ENCODE results near the gene SRSF1. TPM values are rescaled to one million over a fixed set of nuclear protein-coding genes. Genes with fewer than 3 reads are reported as not detected.
A peak's percentile ranks its signal among the peaks of the same experiment; 100 is the strongest.
"Not testable (repeated sequence)": the region's sequence is repeated elsewhere in the genome, so short reads cannot be mapped to it uniquely, and the experiment has no call there.

Gene SRSF1, protein sequence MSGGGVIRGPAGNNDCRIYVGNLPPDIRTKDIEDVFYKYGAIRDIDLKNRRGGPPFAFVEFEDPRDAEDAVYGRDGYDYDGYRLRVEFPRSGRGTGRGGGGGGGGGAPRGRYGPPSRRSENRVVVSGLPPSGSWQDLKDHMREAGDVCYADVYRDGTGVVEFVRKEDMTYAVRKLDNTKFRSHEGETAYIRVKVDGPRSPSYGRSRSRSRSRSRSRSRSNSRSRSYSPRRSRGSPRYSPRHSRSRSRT
- polyA plus RNA-seq (2012; ENCODE audit: insufficient read depth, insufficient read length) = 479 TPM

DNA sequence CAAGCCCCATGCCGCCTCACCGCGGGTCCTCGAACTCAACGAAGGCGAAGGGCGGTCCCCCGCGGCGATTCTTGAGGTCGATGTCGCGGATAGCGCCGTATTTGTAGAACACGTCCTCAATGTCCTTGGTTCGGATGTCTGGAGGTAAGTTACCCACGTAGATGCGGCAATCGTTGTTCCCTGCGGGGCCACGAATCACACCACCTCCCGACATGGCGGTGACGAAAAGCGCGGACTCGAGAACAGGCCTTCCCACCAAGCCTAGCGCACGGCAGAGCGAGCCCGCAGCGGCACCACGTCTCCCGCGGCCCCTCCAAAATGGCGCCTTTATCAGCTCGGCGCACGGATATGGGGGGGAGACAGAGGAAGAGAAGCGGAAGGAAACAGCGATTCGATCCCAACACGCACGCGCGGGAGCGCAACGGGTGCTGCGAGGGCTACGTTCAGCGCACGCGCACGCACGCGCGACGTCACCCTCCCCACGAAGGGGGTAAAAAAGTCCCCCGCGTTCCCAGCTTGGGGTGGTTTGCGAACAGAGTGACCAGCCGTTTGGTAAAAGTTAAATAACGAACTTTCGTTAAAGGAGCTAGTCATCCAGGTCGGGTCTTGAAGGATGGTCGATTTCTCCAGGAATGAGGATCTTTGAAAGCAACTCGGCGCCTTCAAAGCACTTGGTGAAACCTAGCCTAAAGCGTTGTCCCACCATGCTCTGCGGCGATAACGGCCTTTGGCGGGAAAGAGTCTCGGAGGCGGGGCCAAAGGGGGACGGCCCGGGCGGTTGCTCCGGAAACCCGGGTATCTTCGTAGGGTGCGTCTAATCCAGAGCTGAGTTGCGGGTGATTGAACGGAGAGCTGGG lies at the start of gene SRSF1:
SRSF1 (minus strand) TSS at position 323 of the 857 bp plus-strand sequence; CDS start at position 214, 109 bp downstream.
- DNase-seq (ENCODE audit: low read depth, low spot score) = peak; percentile 99
- peak within 1 kb of the TSS; percentile 98 for H3K4me3 ChIP-seq (ENCODE audit: low read length)

DNA sequence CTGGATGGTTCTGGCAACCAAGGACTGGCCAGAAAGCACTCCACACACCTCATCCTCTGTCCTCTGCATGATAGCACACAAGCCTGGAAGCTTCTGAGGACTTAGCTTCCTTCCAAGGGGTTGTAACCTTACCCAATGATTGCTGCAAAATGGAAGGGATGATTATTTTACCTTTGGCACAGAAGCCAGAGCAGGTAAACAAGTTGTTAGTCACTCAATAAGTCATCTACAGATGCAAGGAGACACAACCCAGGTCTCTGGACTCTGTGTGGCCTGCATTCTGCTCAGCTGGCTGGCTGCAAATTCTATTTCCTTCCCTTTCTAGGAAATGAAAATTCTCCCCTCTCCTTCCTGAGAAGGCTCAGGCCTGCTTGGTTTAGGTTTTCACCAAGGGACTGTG lies 49.4 kb upstream of the SRSF1 start:
- no peak for DNase-seq (ENCODE audit: low read depth, low spot score)

DNA sequence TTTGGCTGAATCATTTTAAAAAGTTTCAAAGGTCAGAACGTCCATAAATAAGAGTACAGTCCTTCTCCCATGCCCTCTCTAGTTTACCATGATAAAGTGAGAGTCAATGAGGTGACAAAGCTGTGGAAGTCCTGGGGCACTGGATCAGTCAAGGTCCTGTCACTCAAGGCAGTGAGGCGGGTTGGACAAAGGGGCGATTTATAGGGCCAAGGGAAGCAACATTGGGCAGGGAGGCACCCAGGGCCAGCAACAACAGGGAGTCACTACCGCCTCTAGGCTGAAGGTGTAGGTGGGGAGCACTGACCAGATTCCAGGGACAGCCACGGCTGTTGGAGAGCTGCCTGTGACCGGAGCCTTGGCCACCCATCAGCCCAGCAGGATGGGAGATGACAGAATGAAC lies 47.6 kb upstream of the SRSF1 start:
- H3K4me3 ChIP-seq (ENCODE audit: low read length) = no peak overlapping the region
- no peak for DNase-seq (ENCODE audit: low read depth, low spot score)

More for the DNA sequence above, 49.4 kb upstream of the SRSF1 start:
- no peak overlapping the region for H3K4me3 ChIP-seq (ENCODE audit: low read length)

DNA sequence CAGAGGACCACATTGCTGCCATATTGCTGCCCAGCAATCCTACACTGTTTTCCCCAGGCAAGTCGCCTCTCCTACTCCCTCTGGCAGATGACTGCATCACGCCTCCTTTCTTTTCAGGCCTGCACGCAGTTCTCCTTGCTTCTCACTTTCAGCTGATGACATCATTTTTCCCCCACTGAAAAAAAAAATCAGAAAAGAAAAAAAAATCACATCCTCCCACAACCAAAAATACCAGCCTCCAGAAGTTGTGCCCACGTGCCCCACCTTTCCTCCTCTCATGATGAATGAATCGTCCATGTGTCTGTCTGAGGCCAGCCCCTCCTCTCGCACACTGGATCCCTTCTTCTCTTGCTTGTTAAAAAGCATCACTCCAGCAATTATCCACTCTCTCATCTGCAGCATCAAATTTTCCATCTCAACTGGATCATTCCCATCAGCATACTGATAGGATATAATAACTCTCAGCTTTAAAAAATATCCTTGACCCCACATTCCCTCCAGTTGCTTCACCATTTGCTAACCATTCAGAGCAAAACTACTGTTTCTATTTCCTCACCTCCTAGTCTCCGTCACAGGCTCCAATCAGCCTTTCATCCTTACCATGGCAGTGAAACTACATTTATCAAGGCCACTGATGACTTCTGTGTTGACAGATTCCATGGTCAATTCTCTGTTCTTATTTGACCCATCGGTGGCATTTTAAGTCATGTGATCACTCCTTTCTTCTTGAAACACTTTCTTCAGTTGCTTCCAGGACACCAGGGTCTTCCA lies 46.1 kb upstream of the SRSF1 start:
- no peak overlapping the region for H3K4me3 ChIP-seq (ENCODE audit: low read length)
- peak; percentile 5 for DNase-seq (ENCODE audit: low read depth, low spot score)

DNA sequence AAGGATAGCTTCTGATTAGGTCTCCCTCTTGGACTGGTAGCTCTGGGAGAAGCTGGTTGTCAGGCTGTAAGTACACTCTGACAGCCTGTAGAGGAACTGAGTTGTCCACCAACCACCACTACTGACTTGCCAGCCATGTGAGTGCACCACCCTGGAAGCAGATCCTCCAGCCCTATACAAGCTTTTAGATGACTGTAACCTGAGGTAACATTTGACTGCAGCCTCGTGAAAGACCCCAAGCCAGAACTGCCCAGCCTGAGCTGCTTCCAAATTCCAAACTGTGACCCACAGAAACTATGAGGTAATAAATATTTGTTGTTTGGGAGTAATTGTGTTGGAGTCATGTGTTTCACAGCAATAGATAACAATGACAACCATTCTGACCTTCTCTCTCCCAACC lies 45.4 kb upstream of the SRSF1 start:
- no peak for DNase-seq (ENCODE audit: low read depth, low spot score)

DNA sequence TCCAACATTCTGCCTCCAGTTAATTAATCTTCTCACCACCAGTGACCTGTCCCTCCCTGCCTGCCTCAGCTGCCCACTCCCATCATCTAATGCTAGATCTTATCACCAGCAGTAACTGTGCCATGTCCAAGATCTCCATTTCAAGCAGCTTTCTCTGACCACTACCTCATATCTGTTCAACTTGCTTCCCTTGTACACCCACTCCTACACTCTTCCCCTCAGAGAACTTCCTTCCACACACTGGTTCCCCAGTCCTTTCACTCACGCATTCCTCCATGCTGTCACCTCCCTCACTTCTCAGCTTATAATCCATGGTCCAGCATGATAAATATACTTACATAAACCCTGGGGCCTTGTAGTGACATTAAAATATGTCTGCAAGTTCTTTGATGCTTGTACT lies 44.4 kb upstream of the SRSF1 start:
- no peak overlapping the region for H3K4me3 ChIP-seq (ENCODE audit: low read length)

More for the DNA sequence above, 45.4 kb upstream of the SRSF1 start:
- no peak overlapping the region for H3K4me3 ChIP-seq (ENCODE audit: low read length)

DNA sequence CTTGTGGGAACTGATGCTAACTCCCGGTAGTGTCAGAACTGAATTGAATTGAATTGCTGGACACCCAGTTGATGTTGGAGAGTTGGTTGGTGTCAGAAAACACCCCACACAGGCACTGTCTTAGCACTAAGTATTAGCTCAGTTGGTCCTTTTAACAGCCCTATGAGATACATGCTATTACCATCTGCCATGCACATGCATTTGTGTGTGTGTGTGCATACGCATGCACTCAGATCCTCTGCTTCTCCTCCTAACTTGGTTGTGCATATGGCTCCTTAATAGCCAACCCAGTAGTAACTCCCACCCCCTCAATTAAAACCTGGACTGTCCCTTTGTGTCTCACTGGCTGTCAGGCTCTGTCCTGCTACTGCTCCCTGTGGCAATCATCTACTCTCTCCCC lies 43.9 kb upstream of the SRSF1 start:
- no peak for DNase-seq (ENCODE audit: low read depth, low spot score)
- no peak overlapping the region for H3K4me3 ChIP-seq (ENCODE audit: low read length)

More for the DNA sequence above, 44.4 kb upstream of the SRSF1 start:
- no peak for DNase-seq (ENCODE audit: low read depth, low spot score)

DNA sequence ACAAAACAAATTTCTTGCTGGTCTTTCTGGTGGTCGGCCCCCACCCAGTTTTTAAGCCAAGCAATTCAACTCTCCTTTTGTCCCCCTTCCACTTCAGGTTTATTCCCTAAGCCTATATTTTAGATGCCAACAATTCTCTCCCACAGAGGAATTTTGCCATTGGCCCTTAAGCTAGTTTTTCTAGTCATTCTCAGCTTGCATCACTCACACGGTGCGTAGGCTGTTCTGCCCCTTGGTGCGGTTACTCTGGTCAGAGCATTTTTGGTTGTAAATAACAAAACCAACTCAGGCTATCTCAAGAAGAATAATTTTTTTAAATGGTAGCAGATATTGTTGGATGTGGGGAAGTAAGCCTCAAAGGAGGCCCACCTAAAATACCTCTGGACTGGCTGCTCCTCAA lies 42.5 kb upstream of the SRSF1 start:
- no peak for DNase-seq (ENCODE audit: low read depth, low spot score)
- no peak overlapping the region for H3K4me3 ChIP-seq (ENCODE audit: low read length)

DNA sequence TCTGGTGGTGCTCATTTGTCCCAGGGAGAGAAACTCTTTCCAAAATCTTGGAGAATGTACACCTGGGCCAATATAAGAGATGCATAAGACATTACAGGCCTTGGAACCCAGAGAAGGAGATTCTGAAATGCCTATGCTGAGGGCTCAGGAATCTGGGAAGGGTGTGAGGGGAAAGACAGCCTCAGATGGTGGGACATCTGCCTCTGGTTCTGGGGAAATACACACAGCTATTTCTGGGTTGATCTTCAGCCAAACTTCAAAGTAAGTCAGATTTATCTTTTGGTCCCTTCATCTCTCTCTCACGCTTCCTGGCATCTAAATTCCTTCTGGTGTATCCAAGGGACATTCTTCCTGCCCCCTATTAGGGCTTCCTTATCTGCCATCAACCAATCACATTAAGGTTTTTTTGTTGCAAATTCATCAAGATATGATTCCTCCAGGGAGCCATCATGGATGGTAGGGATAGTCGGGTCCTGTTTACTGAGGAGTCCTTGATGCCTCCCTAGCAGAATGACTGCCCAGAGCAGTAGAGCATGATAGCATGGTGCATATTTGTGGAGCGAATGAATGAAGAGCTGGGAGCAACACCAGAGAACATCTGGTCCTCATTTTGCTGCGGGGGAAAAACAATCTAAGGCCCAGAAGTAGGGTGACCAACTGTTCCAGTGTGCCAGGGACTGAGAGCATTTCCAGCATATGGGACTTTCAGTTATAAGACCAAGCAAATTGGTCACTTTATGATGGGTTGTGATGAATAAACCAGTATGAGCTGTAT lies 40.5 kb upstream of the SRSF1 start:
- DNase-seq (ENCODE audit: low read depth, low spot score) = no peak
- no peak overlapping the region for H3K4me3 ChIP-seq (ENCODE audit: low read length)

DNA sequence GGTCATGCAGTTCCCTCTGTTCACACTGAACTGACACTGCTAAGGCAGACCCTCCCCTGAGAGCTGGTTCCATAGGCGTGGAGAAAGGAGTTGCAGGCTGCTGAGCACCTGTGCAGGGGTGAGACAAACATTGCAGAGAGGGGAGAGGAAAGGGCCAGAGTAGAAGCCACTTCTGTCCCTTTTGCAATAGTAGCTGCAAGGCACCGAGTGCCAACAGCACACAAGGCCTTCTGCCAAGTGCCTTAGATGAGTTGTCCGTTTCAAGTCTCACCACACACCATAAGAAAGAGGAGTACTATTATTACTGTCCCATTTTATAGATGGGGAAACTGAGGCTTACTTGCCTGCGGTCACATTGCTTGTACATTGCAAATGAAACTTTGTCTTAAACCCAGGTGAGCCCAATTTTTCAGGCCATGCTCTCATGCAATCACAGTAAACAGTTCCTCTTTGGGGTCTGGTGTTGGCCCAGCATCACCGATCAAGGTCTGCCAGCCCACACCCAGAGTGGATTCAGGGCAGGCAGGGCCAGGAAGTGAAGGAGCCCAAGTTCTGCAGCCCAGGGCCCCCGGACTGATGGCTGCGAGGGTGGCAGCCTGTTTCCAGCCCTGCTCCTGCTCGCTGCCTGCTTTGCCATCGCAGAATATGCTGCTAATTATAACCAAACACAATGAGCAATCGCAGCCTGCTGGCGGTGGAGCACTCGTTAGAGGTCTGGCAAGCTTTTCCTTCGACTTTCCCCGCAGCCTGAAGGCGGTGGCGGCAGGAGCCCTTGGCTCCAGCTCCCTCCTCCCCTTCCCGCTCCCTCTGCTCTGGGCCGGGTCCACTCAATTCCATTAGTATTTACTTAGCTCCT lies 39.4 kb upstream of the SRSF1 start:
- no peak overlapping the region for H3K4me3 ChIP-seq (ENCODE audit: low read length)
- no peak for DNase-seq (ENCODE audit: low read depth, low spot score)

DNA sequence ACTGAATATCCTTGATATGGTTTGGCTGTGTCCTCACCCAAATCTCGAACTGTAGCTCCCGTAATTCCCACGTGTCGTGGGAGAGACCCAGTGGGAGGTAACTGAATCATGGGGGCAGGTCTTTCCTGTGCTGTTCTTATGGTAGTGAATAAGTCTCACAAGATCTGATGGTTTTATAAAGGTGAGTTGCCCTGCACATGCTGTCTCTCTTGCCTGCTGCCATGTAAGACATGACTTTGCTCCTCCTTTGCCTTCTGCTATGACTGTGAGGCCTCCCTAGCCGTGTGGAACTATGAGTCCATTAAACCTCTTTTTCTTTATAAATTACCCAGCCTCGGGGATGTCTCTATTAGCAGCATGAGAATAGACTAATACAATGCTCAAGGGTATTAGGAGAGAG lies 37.2 kb upstream of the SRSF1 start:
- DNase-seq (ENCODE audit: low read depth, low spot score); H3K4me3 ChIP-seq (ENCODE audit: low read length): not testable (repeated sequence)

DNA sequence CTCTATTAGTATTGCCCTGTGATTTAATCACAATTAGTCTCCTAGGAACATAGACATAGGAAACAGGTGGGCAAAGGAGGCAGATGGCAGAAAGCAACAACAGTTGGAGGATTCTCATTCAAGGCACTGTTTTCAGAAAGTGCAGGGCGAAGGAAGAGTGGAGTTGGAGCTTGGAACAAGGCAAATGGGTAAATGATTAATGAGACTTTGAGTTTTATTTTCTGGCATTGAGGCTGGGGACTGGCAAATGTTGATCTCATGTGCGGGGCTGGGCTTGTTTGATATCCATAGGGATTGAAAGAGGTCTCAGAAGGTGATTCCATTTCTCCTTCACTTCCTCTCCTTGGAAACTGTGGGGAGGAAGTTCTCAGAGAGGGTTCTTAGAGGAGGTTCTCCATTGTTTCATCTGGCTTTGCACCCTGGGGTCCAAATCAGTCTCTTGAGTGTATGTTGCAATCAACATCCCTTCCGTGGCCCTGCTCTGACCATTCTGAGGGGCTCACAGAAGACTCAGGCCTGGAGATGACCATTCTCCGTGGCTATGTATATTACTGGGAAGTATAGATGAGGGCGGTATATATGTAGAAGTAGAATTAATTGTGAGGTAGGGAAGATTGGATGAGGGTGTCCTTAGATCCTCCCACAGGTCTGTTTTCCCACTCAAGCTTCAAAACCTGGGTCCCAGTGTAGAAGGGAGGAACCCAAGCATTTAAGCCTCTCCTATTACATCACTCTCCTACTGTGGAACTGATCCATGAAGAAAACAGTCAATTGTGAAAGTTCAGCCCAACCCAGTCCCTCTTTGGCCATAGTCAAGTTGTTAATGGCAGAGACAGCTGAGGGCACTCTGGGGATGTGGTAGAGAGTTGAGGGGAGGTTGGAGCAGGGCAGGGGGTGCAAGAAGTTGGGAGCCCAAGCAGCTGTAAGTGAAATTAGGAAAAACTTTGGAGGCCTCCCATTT lies 36.5 kb upstream of the SRSF1 start:
- no peak overlapping the region for H3K4me3 ChIP-seq (ENCODE audit: low read length)
- no peak for DNase-seq (ENCODE audit: low read depth, low spot score)

DNA sequence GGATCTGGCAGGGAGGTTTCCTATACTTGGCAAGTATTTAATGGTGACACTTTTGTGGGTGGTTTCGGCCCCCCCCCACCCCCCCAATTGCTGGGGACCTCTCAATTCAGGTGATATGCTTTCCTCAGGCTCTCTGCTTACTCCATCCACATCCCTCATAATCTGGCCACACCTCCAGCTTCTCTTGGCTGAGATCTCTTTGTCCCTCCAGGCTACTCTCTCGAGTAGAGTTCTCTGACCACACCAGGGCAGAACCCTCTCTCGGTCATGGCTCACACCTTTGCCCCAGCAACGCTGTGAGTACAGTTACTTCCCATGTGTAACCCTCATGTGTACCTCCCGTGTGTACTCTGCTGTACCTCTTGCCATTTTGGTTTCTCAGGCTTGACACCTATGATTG lies 34.1 kb upstream of the SRSF1 start:
- DNase-seq (ENCODE audit: low read depth, low spot score) = no peak

DNA sequence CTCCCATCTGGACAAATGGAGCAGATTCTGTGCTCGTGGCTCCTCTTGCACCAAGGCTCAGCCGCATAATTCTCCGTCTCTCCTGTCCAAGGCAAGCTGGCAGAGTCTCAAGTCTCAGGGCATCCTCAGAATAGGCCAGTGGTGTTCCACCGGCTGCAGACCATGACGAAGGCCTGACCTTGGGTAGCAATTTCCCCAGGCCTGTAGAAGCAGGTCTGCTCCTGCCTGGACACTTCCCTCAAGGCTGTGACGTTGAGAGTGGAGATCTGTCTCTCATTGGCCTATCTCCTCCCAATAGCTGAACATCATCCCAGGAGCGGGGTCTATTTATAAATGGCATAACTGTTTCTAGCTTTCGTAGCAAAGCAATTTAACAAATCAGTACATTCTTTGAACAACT lies 33.3 kb upstream of the SRSF1 start:
- H3K4me3 ChIP-seq (ENCODE audit: low read length) = no peak overlapping the region
- no peak for DNase-seq (ENCODE audit: low read depth, low spot score)

More for the DNA sequence above, 34.1 kb upstream of the SRSF1 start:
- no peak overlapping the region for H3K4me3 ChIP-seq (ENCODE audit: low read length)

DNA sequence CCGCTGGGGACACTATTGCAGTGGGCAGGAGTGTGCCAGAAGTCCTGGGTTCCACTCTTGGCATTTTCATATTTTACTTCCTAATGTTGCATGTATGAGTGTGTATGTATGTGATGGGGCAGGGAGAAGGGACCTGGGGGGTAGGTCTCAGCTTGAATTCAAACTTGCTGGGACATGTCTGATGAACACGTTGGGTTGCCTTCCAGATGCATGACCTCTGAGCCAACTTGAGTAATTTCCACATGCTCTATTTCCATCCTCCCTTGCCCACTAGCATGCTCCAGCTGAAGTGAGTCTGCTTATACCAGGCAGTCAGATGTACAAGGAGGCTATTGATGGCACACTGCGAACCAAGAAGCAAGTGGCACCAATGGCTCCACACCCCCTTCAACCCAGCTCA lies 32.9 kb upstream of the SRSF1 start:
- H3K4me3 ChIP-seq (ENCODE audit: low read length) = no peak overlapping the region
- no peak for DNase-seq (ENCODE audit: low read depth, low spot score)

DNA sequence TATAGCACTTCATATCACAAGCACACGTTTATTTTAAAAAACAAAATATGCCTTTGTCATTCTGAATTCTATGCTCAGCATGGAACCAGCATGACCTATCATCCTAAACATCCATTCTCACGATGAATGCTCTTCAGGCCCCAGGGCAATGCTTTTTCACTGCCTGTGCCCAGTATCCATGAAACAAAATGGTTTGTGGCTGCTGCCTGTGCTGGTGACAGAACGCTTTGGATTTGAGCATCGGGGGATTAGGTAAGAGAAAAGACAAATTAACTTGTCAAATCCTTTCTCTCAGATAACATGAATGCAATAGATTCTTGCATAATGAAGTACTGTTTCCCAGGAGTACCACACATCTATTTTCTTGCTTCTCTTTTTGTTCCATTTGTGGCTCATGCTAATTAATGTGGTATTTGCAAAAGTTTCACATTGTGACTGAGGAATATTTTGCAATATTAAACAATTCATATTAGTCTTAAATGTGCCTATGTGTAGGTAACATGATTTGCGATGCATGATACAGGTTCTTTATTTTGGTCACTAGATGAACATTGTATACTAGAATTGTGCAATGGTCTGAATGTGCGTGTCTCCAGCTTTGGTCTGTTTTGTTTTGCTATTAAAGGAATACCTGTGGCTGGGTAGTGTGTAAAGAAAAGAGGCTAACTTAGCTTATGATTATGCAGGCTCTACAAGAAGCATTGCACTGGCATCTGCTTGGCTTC lies 25.8 kb upstream of the SRSF1 start:
- no peak overlapping the region for H3K4me3 ChIP-seq (ENCODE audit: low read length)
- DNase-seq (ENCODE audit: low read depth, low spot score) = no peak
